GM18520 (cell line): ENCODE results near the gene DR1.
"Not testable (repeated sequence)": the region's sequence is repeated elsewhere in the genome, so short reads cannot be mapped to it uniquely, and the experiment has no call there.

ENCODE experiments used
- ATAC-seq: cut with Tn5 transposase; IDR thresholded peaks from one replicate; pipeline ENCODE4 v1.9.1; 2021; ENCODE audit not compliant: unreplicated experiment

The DR1 gene

DNA sequence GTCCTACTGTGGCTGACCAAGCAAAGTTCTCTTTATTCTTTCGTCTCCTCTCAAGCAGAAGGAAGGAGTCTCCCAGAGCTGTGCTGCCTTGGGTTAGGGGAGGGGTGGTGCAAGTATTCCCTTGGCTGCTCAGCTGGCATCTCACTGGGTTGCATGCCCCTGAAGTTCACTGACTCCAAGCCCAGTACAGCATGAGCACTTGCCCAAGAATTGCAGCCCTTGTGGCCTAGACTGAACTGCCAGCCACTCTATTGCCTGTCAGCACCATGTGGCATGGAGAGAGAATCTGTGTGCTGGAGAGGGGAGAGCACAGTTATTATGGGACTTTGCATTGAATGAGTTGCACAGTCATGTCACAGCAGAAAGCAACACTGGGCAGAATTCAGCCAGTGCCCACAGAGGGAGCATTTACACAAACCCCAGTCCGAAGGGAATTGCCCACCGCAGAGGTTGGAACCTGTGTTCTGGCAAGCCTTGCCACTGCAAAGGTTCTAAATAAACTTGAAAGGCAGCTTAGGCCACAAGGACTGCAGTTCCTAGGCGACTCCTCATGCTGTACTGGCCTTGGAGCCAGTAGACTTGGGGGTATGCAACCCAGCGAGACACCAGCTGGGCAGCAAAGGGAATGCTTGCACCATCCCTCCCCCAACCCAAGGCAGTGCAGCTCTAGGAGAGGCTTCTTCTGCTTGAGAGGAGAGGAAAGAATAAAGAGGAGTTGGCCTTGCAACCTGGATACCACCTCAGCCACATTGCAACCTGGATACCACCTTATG lies 28.8 kb downstream of the DR1 start:
- no peak for ATAC-seq

DNA sequence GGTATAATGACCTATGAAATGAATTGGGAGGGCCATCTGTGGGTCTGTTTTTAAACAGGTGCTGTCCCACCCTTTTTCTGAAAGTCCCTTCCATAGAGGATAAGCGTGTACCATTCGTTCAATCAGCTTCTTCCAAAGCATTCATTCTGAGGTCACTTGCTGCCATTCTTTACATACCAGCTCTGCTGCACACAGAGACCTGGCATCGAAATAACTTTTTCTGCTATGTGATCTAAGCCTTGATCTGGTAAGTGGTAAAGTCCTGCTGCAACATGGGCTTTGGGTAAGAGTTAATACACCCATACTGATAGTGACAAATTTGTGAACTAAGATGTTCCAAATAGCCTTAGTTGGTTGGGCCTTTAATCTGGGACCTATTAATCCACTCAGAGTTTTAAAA lies 38.9 kb downstream of the DR1 start:
- ATAC-seq = no peak

DNA sequence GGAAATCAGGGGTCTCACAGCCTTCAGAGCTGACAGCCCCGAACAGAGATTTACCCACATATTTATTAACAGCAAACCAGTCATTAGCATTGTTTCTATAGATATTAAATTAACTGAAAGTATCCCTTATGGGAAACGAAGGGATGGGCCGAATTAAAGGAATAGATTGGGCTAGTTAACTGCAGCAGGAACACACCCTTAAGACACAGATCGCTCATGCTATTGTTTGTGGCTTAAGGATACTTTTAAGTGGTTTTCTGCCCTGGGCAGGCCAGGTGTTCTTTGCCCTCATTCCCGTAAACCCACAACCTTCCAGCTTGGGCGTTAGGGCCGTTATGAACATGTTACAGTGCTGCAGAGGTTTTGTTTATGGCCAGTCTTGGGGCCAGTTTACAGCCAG lies 40.6 kb downstream of the DR1 start:
- not testable (repeated sequence) for ATAC-seq

DNA sequence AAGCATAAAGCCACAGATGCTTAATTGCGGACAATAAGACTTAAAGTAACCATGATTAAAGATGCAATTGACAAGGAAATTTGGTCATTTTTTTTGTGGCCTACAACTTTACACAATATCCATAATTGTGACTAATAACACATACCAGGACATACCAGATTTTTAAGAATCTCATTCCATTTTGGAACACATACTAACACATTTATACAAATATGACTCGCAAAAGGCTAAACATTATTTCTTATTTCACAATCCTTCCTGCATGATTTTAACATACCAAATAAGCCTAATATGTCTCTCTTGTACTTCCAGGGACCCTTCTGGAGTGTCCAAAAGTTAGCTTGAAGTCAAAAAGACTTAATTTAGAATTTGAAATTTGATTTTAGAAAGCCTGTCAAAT lies 48.8 kb downstream of the DR1 start:
- ATAC-seq = no peak

DNA sequence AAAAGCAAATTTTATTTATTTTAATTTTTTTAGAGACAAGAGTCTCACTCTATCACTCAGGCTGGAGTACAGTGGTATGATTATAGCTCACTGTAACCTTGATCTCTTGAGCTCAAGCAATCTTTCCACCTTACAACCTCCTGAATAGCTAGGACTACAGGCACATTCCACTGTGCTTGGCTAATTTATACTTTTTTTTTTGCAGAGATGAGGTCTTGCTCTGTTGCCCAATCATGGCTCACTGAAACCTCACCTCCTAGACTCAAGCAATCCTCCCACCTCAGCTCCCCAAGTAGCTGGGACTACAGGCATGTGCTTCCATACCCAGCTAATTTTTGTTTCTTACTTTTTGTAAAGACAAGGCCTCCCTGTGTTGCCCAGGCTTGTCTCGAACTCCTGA lies 49.5 kb downstream of the DR1 start:
- no peak for ATAC-seq

DNA sequence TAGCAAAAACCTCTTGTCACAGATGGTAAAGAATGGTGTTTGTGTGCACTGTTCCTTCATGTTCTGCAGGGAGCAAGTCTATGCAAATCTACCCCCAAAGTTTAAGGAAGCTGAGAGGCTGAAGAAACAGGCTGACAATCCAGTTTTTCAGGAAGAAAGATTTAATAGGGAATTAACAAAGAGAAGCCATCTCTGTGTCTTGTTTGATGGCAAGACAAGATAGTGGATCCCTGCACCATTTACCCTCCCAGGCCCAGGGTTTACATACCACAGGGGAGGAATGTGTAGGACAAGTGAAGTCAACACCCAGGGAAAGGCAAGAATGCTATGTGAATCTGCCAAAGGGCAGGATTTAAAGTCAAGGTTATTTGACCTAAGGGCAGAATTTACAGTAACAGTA lies 54.1 kb downstream of the DR1 start:
- ATAC-seq = no peak

DNA sequence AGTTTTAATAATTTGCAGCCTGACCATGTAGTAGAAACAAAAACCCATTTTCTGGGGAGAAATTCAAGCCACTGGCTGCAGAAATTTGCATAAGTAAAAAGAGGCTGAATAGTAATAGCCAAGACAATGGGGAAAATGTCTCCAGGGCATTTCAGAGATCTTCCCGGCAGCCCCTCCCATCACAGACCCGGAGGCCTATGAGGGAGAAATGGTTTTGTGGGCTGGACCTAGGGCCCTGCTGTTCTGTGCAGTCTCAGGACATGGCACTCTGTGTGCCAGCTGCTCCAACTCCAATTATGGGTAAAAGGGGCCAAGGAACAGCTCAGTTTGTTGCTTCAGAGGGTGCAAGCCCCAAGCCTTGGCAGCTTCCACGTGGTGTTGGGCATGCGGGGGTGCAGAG lies 62.5 kb downstream of the DR1 start:
- ATAC-seq = no peak

DNA sequence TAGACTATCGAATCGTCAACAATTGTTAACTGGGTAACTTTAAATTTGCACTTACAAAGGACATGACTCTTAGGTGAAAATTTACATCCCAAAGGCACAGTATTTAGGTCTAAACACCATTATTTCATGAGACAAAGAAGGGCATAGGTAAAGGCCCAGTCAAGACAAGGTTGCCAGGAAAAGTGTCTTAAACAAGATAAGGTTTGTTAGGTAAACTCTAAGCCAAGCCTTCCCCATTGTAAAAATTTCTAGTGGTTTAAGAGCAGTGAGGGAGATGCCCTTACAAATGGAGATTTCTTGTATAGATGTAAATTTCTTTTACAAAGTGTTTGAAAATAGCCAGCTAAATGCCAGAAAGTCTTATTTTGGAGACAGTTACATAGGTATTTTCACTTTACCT lies 65.3 kb downstream of the DR1 start:
- no peak for ATAC-seq

DNA sequence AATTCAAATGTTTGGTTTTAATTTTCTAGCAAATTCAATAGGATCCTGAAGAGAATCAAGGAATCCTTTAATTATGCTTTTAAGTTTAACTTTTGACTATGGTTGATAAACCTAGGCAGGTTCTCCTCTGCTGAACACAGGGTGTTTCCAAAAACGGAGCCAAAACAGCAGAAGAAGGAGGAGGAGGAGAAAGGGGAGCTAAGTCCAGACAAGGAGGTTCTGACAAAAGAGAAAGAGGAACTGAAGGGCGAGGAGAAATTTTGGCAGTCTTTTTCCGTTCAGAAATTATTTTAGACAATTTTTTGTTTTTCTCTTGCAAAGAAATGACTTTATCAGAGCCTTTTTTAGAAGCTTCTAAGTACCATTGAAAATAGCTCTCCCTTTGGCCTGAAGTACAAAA lies 69.0 kb downstream of the DR1 start:
- no peak for ATAC-seq

DNA sequence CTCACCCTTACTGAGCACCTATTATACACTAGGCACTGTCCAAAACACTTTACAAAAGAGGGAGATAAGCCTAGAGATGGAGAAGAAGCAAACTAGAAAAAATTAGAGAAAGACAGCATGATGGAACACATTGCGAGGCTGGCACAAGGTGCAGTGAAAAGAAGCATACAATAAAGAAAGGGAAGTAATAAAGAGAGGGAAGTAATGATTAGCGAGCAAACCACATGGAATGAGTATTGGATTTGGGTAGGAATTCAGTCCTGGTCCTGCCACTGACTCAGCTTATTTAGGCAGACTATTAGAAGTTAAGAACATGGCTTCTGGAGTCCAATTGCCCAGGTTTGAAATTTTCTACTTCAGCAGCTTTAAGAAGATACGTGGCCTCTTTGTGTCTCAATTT lies 69.6 kb downstream of the DR1 start:
- ATAC-seq = no peak

DNA sequence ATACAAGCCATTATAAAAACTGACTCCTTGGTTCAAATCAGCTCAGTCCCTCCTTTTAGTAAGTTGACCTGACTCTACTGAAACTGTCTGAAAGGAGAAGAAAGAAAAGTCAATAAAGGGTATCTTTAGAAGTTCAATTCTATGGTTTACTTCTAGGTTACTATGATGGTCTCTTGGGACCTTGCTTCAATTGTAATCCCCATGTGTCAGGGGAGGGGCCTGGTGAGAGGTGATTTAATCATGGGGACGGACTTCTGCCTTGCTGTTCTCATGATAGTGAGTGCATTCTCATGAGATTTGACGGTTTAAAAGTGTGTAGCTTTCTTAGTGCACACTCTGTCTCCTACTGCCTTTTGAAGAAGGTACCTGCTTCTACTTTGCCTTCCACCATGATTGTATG lies 70.5 kb downstream of the DR1 start:
- no peak for ATAC-seq
